Measurements from ENCODE around the gene HLCS. TPM values are rescaled to one million over a fixed set of nuclear protein-coding genes. Genes with fewer than 3 reads are reported as not detected.

The HLCS gene
- total and polyA plus RNA-seq, 2 of the 8 experiments (the other 6 are each of a cell fraction or from before 2014, with no cell fraction given), result 4.7 to 12.2 TPM

GRCh38 chr21:36804874-36805611, 161.4 kb downstream of the HLCS start:
- CTCF ChIA-PET (ENCODE audit: partially characterized antibody), result interaction anchor here (1.0 to 1.6 kb wide), 4 partner anchors 17 to 122 kb away, joined by 3 to 4 read pairs (median 4); no protein-coding TSS in a partner anchor
- WGBS, 2 experiments (ENCODE audit: extremely low coverage in 1 of 2, insufficient coverage in 1 of 2, insufficient read length in 1 of 2, insufficient replicate concordance in 2 of 2, low coverage in 1 of 2, low lambda C conversion rate in 2 of 2, missing lambda C conversion rate in 1 of 2), result 95% methylated on average over 17 of the region's 17 CpGs; no CpG with 5 or more reads in 1 of the 2 experiments
- Histone ChIP-seq H2BK120ac (replicated peaks; ENCODE audit: low read depth, low read length) (no peak overlapping the region), H2BK20ac (ENCODE audit: low read length) (no peak overlapping the region), H3K4ac (replicated peaks; ENCODE audit: insufficient read length, low read depth, low read length) (no peak overlapping the region), H3K9me3 (ENCODE audit: insufficient read depth in 2 of 2, low read depth in 1 of 2, low read length in 1 of 2) (no peaks in the 10 kb centered on the region), H3K36me3 (ENCODE audit: control insufficient read depth in 2 of 4, insufficient read depth in 4 of 4, low read length in 3 of 4) (no peaks in the 10 kb centered on the region), H3K4me3 (ENCODE audit: extremely low read depth in 1 of 4, insufficient read depth in 2 of 4, low read depth in 3 of 4, low read length in 4 of 4) (no peak overlapping the region), H3K18ac (ENCODE audit: extremely low read depth, low read length) (no peak overlapping the region), H3K4me2 (ENCODE audit: insufficient read depth in 1 of 2, low read depth in 2 of 2, low read length in 2 of 2) (no peak overlapping the region), H3K23ac (ENCODE audit: insufficient read length) (no peak overlapping the region), H3K27ac (ENCODE audit: low read depth, low read length) (no peak overlapping the region), H3K23me2 (ENCODE audit: low read depth, low read length) (no peaks in the 10 kb centered on the region), H4K8ac (ENCODE audit: extremely low read depth, insufficient read depth, low read length) (no peak overlapping the region), H3K56ac (replicated peaks; ENCODE audit: insufficient read length, low read depth, low read length) (no peak overlapping the region), H4K91ac (replicated peaks; ENCODE audit: insufficient read length, low read length) (no peak overlapping the region), H3K14ac (ENCODE audit: insufficient read length) (no peak overlapping the region), H4K20me1 (replicated peaks in 1 of 2; ENCODE audit: control insufficient read depth in 1 of 2, insufficient read depth in 2 of 2, low read length in 2 of 2) (no peaks in the 10 kb centered on the region), H3K4me1 (replicated peaks in 1 of 4; ENCODE audit: control insufficient read depth in 3 of 4, insufficient read depth in 4 of 4, low read length in 3 of 4) (no peaks in the 10 kb centered on the region), H2BK5ac (ENCODE audit: low read depth, low read length) (no peak overlapping the region), H3K79me1 (ENCODE audit: low read depth, low read length) (no peaks in the 10 kb centered on the region), H4K5ac (ENCODE audit: insufficient read length, low read depth, low read length) (no peak overlapping the region), H3K9ac (replicated peaks in 1 of 4; ENCODE audit: extremely low read depth in 1 of 4, low read depth in 3 of 4, low read length in 3 of 4) (no peak overlapping the region), H2BK15ac (ENCODE audit: low read length) (no peak overlapping the region), H3K79me2 (ENCODE audit: control insufficient read depth in 1 of 2, insufficient read depth in 2 of 2, low read length in 2 of 2) (no peaks in the 10 kb centered on the region), H3K27me3 (replicated peaks in 1 of 4; ENCODE audit: control insufficient read depth in 3 of 4, extremely low read depth in 1 of 4, insufficient read depth in 3 of 4, low read length in 3 of 4) (no peaks in the 10 kb centered on the region), H2AK5ac (ENCODE audit: low read depth, low read length) (no peak overlapping the region), H2BK12ac (ENCODE audit: low read depth, low read length) (no peak overlapping the region), H2AFZ (ENCODE audit: low read length) (no peak overlapping the region)
- no peak for FAIRE-seq
- POLR2A ChIA-PET (ENCODE audit: partially characterized antibody), result no interaction called here
- no peak for DNase-seq (ENCODE audit: low read depth in 1 of 2, low spot score in 2 of 2)
- no peak for TF ChIP-seq KDM5A (IDR thresholded peaks at IDR 0.05; ENCODE audit: low read length)

Measured in H1 (cell line).